NT2/D1 (cell line): ENCODE measurements around the gene CSF2.

Source experiments
- YY1 ChIP-seq: IDR thresholded peaks from 2 replicates; pipeline ENCODE4 v1.6.1; 2011; ENCODE audit not compliant: insufficient read length, insufficient read depth
- ZNF274 ChIP-seq: IDR thresholded peaks from 2 replicates; pipeline ENCODE4 v1.6.1; 2011; ENCODE audit warnings: mild to moderate bottlenecking, low read depth, low read length

DNA sequence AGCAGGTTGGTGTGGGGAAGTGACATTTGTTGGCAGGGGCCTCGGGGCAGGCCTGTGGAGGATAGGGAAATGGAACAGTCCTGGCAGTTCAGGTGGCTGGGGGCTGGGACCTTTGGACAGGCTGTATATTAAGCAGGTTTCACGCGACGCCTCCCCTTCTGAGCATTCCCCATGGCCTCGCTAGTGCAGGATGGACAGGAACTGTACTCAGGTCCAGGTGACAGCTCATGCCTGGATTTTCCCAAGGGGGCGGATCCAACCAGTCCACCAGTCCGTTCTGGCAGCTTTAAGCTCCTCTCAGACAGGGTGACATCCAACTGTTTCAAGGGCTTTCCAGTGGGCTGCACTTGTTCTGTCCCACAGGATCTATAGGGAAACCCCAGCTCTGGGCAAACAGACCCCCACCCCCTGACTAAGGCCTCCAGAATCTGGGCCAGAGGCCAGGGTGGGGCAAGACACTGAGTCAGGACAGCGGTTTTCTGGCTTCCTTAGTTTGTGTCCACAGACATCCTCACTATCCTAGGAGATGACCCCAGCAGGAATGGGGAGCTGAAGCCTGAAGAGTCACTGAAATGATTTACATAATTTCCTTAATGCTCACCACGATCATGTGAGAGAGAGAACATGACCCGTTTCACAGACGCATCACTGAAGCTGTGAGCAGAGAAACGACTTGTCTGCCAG lies 20.9 kb downstream of the CSF2 start:
- TF ChIP-seq ZNF274 (no peak), YY1 (no peak)
